Progenitor cell of endocrine pancreas (in vitro differentiated cells): Measurements from ENCODE around the gene MS4A10. TPM values are rescaled to one million over a fixed set of nuclear protein-coding genes. Genes with fewer than 3 reads are reported as not detected.

Source experiments
- DNase-seq: peaks from one replicate; pipeline ENCODE4 v3.0.0; 2021; ENCODE audit warnings: low spot score; ENCODE audit not compliant: unreplicated experiment
- H3K27ac Mint-ChIP-seq: 2 replicates; pipeline ENCODE4 v1.8.0; 2021; ENCODE audit warnings: mild to moderate bottlenecking, moderate library complexity, mixed read lengths
- H3K27me3 Mint-ChIP-seq: 2 replicates; pipeline ENCODE4 v1.8.0; 2021; ENCODE audit warnings: mixed read lengths
- H3K36me3 Mint-ChIP-seq: 2 replicates; pipeline ENCODE4 v1.8.0; 2022; ENCODE audit warnings: mixed read lengths; ENCODE audit not compliant: insufficient read depth
- H3K4me1 Mint-ChIP-seq: 2 replicates; pipeline ENCODE4 v1.8.0; 2021; ENCODE audit warnings: low read depth, mixed read lengths
- H3K4me3 Mint-ChIP-seq: 2 replicates; pipeline ENCODE4 v1.8.0; 2021; ENCODE audit warnings: low read depth, mild to moderate bottlenecking, moderate library complexity, mixed read lengths
- H3K9me3 Mint-ChIP-seq: 2 replicates; pipeline ENCODE4 v1.8.0; 2021; ENCODE audit warnings: low read depth, mixed read lengths
- CTCF ChIP-seq: fragments of 200-600 bp; sonication (generic); IDR thresholded peaks from one replicate; pipeline ENCODE4 v1.5.0; 2021; ENCODE audit warnings: antibody characterized with exemption, mild to moderate bottlenecking; ENCODE audit not compliant: unreplicated experiment
- long read RNA-seq: library from polyadenylated mRNA; unstranded; transcript quantifications from one replicate; pipeline ENCODE4 v2.0.0, GENCODE V29; 2020
- total RNA-seq: library from RNA; stranded (reverse); gene quantifications from 2 replicates; pipeline ENCODE4 v1.2.1, GENCODE V29; 2021

The MS4A10 gene
- total RNA-seq, result not detected in 2 replicates
- long read RNA-seq, result 0 reads

- Mint-ChIP-seq H3K27ac (peak within 1 kb of the TSS; percentile 43), H3K4me3 (no peak within 1 kb of the TSS)
Measured at GRCh38 chr11:60785136-60785535, at the start of gene MS4A10. Gene MS4A10 (plus strand): TSS chr11:60785333. CDS start chr11:60790336, 5,003 bp downstream.

DNA sequence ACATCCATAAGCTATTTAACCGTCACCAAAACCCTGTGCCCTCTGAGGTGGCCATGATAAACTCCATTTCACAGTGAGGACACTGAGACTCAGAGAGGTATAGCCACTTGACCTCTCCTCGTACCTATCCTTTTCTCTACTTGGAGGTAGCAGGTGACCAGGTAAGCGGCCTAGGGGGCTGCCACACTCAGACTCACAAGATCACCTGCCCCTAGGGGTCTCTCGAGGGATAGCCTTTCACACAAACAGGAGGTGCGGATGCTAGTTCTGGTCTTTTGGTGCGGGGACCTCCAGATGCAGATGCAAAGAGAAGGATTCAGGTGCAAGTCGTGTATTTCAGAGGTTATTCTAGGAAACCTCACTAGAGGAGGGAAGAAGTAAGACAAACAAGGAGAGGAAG, 46.0 kb upstream of the MS4A10 start:
- Mint-ChIP-seq H3K9me3 (peaks cover 7% of the 10 kb centered on the region), H3K36me3 (no peaks in the 10 kb centered on the region), H3K27ac (no peak overlapping the region), H3K27me3 (peaks cover 21% of the 10 kb centered on the region), H3K4me1 (no peaks in the 10 kb centered on the region), H3K4me3 (no peak overlapping the region)
- peak; percentile 45 for TF ChIP-seq CTCF
- DNase-seq, result no peak

More at GRCh38 chr11:60785136-60785535, at the start of gene MS4A10:
- Mint-ChIP-seq H3K9me3 (no peaks in the 10 kb centered on the region), H3K36me3 (no peaks in the 10 kb centered on the region), H3K4me1 (no peaks in the 10 kb centered on the region), H3K27me3 (no peaks in the 10 kb centered on the region)
- TF ChIP-seq CTCF, result no peak
- no peak for DNase-seq

DNA sequence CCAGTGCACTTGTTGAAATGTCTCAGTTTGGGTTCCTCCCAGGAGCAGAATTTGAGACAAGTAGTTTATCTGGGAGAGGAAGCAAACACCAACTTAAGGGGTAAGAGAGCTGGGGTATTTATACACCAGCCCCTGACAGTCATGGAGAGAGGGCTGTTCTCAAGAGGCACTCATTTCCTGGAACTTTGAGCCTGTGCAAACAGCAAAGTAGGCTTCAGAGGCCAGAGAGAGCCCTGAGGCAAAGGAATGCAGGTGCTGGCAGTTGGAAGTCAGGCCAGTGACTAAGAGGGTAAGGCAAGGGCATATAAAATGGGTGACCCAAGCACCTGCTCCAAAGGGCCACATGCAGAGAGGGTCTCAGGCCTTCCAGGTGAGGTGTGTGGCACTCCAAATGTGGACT, 44.6 kb upstream of the MS4A10 start:
- peaks cover 7% of the 10 kb centered on the region for H3K9me3 Mint-ChIP-seq
- TF ChIP-seq CTCF, result no peak
- H3K27me3 Mint-ChIP-seq, result peaks cover 21% of the 10 kb centered on the region
- H3K36me3 Mint-ChIP-seq, result no peaks in the 10 kb centered on the region
- H3K4me1 Mint-ChIP-seq, result no peaks in the 10 kb centered on the region
- no peak overlapping the region for H3K4me3 Mint-ChIP-seq
- no peak for DNase-seq
- no peak overlapping the region for H3K27ac Mint-ChIP-seq

DNA sequence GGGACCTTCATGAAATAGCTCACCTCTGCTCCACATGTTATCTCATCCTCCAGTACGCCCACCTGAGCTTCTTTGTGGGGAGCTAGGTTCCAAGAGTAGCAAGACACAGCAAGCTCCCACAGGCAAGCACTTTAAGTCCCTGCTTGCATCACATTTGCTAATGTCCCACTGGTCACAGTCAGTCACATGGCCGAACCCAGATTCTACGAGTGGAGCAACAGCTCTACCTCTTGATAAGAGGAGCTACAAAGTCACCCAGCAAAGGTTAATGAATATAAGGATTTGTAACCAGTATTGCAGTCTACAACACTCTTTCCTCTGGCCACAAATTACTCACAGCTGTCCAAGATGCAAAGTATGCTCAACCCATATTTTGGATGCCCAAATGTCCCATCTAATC, 43.7 kb upstream of the MS4A10 start:
- peaks cover 7% of the 10 kb centered on the region for H3K9me3 Mint-ChIP-seq
- no peak overlapping the region for H3K27ac Mint-ChIP-seq
- no peak for DNase-seq
- no peak for TF ChIP-seq CTCF
- peaks cover 20% of the 10 kb centered on the region for H3K27me3 Mint-ChIP-seq
- H3K4me1 Mint-ChIP-seq, result no peaks in the 10 kb centered on the region
- H3K4me3 Mint-ChIP-seq, result no peak overlapping the region
- H3K36me3 Mint-ChIP-seq, result no peaks in the 10 kb centered on the region

DNA sequence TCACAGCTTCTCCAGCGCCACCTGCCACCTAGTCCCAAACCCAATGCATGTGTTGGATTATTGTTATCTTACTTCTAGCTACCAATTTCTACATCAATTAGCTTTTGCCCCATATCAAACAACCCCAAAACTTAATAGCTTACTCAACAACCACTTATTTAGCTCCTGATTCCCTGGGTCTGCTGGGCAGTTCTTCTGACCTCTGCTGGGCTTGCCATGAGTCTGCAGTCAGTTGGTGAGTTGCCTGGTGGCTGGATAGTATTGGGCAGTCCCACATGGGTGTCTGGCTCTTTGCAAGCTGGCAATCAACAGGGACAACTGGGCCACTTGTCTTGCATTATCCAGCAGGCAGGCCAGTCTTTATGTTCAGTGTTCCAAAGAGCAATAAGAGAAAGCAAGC, 42.1 kb upstream of the MS4A10 start:
- no peaks in the 10 kb centered on the region for H3K36me3 Mint-ChIP-seq
- no peak for TF ChIP-seq CTCF
- no peak overlapping the region for H3K4me3 Mint-ChIP-seq
- H3K9me3 Mint-ChIP-seq, result peaks cover 7% of the 10 kb centered on the region
- no peak overlapping the region for H3K27ac Mint-ChIP-seq
- H3K4me1 Mint-ChIP-seq, result no peaks in the 10 kb centered on the region
- DNase-seq, result no peak
- peaks cover 13% of the 10 kb centered on the region for H3K27me3 Mint-ChIP-seq
